ENCODE results near the gene LCMT1. TPM values are rescaled to one million over a fixed set of nuclear protein-coding genes. Genes with fewer than 3 reads are reported as not detected.

LCMT1 gene
- polyA plus RNA-seq, 4 donors = 27.0 to 105 (median 31.9) TPM

DNA sequence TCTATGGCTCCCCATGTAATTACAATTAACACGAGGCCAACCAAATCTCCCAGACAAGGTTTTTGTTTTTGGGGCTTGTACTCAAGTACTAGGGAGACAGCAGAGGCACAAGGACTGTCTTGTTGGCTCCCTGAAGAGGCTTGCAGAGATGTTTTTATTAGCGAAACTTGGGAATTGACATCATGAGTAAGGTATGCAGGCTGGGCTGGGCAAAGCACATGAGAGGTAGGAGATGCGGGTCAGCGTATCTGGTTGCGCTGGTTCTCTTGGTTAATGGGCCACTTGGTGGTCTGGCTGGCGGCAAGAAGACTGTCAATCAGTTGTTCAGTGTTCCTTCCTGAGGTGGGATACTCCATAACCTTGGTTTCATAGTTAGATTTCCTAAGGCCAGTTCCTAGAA lies 28.9 kb downstream of the LCMT1 start:
- DNase-seq (no peak), FAIRE-seq (no peak)
- Histone ChIP-seq H3K4me3 (ENCODE audit: low read depth in 1 of 3, low read length in 3 of 3) (no peak overlapping the region), H3K27me3 (ENCODE audit: control insufficient read depth in 3 of 3, insufficient read depth in 3 of 3, low read length in 3 of 3) (no peaks in the 10 kb centered on the region), H3K9me3 (ENCODE audit: control insufficient read depth in 2 of 2, insufficient read depth in 1 of 2, low read depth in 1 of 2, low read length in 1 of 2) (no peaks in the 10 kb centered on the region), H3K36me3 (ENCODE audit: control insufficient read depth in 3 of 3, insufficient read depth in 2 of 3, low read depth in 1 of 3, low read length in 3 of 3) (peaks cover 0 to 57% (median 12%) of the 10 kb centered on the region in 3 donors), H3K27ac (ENCODE audit: low read depth in 1 of 3, low read length in 2 of 3) (no peak overlapping the region), H3K4me1 (ENCODE audit: control insufficient read depth in 3 of 3, insufficient read depth in 2 of 3, low read depth in 1 of 3, low read length in 2 of 3) (no peaks in the 10 kb centered on the region)
- WGBS, 3 donors = 82 to 94% (median 93%) methylated on average over 6 of the region's 6 CpGs

DNA sequence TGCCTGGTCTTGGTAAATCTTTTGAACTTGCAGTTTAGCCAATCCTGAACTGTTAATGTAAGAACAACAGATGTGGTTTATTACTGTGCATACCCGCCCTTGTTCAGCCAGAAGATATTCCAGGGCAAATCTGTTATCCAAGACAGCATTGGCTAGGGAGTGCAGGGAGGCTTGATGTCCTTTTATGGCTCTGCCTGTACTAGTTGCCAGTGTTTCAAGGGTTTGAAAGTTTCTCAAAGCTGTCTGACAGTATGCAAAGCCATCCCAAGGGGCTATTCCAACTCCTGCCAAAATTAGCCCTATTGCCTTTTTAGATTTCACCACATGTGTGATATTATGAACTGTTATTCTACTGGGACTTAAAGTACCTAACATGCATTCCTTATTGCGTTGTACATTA lies 30.1 kb downstream of the LCMT1 start:
- Histone ChIP-seq H3K27me3 (ENCODE audit: control insufficient read depth in 3 of 3, insufficient read depth in 3 of 3, low read length in 3 of 3) (no peaks in the 10 kb centered on the region), H3K36me3 (ENCODE audit: control insufficient read depth in 3 of 3, insufficient read depth in 2 of 3, low read depth in 1 of 3, low read length in 3 of 3) (peaks cover 0 to 51% (median 12%) of the 10 kb centered on the region in 3 donors), H3K9me3 (ENCODE audit: control insufficient read depth in 2 of 2, insufficient read depth in 1 of 2, low read depth in 1 of 2, low read length in 1 of 2) (no peaks in the 10 kb centered on the region), H3K27ac (ENCODE audit: low read depth in 1 of 3, low read length in 2 of 3) (no peak overlapping the region), H3K4me3 (ENCODE audit: low read depth in 1 of 3, low read length in 3 of 3) (no peak overlapping the region), H3K4me1 (ENCODE audit: control insufficient read depth in 3 of 3, insufficient read depth in 2 of 3, low read depth in 1 of 3, low read length in 2 of 3) (no peaks in the 10 kb centered on the region)
- DNase-seq = no peak
- FAIRE-seq = no peak
- WGBS, 3 donors = 76 to 89% (median 87%) methylated on average over 2 of the region's 2 CpGs

DNA sequence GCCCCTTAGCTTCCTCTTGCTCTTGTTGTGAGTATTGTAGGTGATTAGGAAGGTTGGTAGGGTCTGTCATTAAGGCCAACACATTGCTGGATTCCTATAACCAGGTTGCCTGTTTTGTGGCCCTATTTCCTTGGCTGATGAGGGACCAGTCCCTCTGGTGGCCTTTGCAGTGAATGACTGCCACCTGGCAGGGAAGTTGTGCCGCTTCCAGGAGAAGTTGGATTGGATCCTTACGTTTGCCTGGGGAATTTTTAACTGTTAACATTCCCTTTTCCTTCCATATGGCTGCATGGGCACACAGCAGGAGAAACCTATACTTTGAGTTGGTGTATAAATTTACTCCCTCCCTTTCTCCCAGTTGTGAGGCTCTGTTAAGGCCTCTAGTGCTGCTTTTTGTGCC lies 32.4 kb downstream of the LCMT1 start:
- Histone ChIP-seq H3K27me3 (ENCODE audit: control insufficient read depth in 3 of 3, insufficient read depth in 3 of 3, low read length in 3 of 3) (no peaks in the 10 kb centered on the region), H3K36me3 (ENCODE audit: control insufficient read depth in 3 of 3, insufficient read depth in 2 of 3, low read depth in 1 of 3, low read length in 3 of 3) (peaks cover 0 to 36% (median 12%) of the 10 kb centered on the region in 3 donors), H3K27ac (ENCODE audit: low read depth in 1 of 3, low read length in 2 of 3) (no peak overlapping the region), H3K4me3 (ENCODE audit: low read depth in 1 of 3, low read length in 3 of 3) (no peak overlapping the region), H3K4me1 (ENCODE audit: control insufficient read depth in 3 of 3, insufficient read depth in 2 of 3, low read depth in 1 of 3, low read length in 2 of 3) (no peaks in the 10 kb centered on the region), H3K9me3 (ENCODE audit: control insufficient read depth in 2 of 2, insufficient read depth in 1 of 2, low read depth in 1 of 2, low read length in 1 of 2) (no peaks in the 10 kb centered on the region)
- DNase-seq (peak; percentile 21 to 27), FAIRE-seq (no peak)
- WGBS, 3 donors = 33 to 50% (median 34%) methylated on average over 2 of the region's 2 CpGs

DNA sequence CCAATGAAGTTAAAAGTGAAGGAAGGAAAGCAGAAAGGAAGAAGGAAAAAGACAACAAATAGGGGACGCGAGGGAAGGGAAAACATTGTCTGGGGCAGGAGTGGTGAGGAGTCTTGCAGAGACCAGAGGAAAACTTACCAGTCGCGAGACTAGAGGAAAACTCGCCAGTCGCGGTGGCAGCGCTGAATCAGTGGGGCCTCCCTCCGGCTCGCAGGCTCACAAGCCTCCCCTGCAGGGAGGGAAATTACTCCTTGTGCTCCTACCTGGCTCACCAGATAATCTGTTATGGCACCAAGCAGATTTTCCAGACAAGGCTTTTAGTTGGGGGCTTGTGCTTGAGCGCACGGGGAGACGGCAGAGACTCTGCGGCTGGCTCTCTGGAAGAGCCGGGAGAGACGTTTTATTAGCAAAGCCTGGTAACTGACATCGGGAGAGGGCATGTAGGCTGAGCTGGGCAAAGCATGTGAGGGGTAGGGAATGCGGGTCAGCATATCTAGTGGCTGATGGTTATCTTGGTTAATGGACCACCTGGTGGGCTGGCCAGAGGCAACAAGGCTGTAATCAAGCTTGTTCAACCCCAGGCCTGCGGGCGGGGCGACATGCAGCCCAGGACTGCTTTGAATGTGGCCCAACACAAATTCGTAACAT lies 37.1 kb downstream of the LCMT1 start:
- H3K27ac ChIP-seq (ENCODE audit: low read depth in 1 of 3, low read length in 2 of 3) = no peak overlapping the region
- no peak for DNase-seq
- H3K4me1 ChIP-seq (ENCODE audit: control insufficient read depth in 3 of 3, insufficient read depth in 2 of 3, low read depth in 1 of 3, low read length in 2 of 3) = no peaks in the 10 kb centered on the region
- H3K9me3 ChIP-seq (ENCODE audit: control insufficient read depth in 2 of 2, insufficient read depth in 1 of 2, low read depth in 1 of 2, low read length in 1 of 2) = no peaks in the 10 kb centered on the region
- peaks cover 5 to 12% (median 10%) of the 10 kb centered on the region in 3 donors for H3K36me3 ChIP-seq (ENCODE audit: control insufficient read depth in 3 of 3, insufficient read depth in 2 of 3, low read depth in 1 of 3, low read length in 3 of 3)
- WGBS, 3 donors = 89 to 94% (median 93%) methylated on average over 22 of the region's 22 CpGs
- H3K4me3 ChIP-seq (ENCODE audit: low read depth in 1 of 3, low read length in 3 of 3) = no peak overlapping the region
- H3K27me3 ChIP-seq (ENCODE audit: control insufficient read depth in 3 of 3, insufficient read depth in 3 of 3, low read length in 3 of 3) = no peaks in the 10 kb centered on the region
- no peak for FAIRE-seq

DNA sequence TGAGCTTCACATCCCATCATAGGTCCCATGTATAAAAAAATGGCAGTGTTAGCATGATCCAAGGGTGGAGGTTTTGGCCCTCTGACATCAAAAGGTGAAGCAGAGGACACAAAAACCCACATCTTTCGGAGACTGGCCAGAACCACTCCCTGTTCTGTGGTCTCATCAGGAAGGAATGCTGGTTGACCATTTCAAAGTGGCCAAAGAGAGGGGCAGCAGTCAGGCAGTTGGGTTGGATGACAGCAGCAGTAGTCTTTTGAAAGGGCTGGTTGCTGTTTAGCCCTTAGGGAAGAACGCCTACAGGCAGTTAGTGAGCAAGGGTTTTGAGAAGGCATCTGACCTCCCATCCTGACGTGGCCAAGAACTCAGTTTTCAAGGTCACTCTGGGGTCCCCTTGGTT lies 40.5 kb downstream of the LCMT1 start:
- Histone ChIP-seq H3K27ac (ENCODE audit: low read depth in 1 of 3, low read length in 2 of 3) (no peak overlapping the region), H3K27me3 (ENCODE audit: control insufficient read depth in 3 of 3, insufficient read depth in 3 of 3, low read length in 3 of 3) (no peaks in the 10 kb centered on the region), H3K9me3 (ENCODE audit: control insufficient read depth in 2 of 2, insufficient read depth in 1 of 2, low read depth in 1 of 2, low read length in 1 of 2) (no peaks in the 10 kb centered on the region), H3K4me1 (ENCODE audit: control insufficient read depth in 3 of 3, insufficient read depth in 2 of 3, low read depth in 1 of 3, low read length in 2 of 3) (no peaks in the 10 kb centered on the region), H3K36me3 (ENCODE audit: control insufficient read depth in 3 of 3, insufficient read depth in 2 of 3, low read depth in 1 of 3, low read length in 3 of 3) (peaks cover 5 to 18% (median 10%) of the 10 kb centered on the region in 3 donors), H3K4me3 (ENCODE audit: low read depth in 1 of 3, low read length in 3 of 3) (no peak overlapping the region)
- WGBS, 3 donors = 93 to 100% (median 94%) methylated on average over 3 of the region's 3 CpGs
- DNase-seq (no peak), FAIRE-seq (no peak)

DNA sequence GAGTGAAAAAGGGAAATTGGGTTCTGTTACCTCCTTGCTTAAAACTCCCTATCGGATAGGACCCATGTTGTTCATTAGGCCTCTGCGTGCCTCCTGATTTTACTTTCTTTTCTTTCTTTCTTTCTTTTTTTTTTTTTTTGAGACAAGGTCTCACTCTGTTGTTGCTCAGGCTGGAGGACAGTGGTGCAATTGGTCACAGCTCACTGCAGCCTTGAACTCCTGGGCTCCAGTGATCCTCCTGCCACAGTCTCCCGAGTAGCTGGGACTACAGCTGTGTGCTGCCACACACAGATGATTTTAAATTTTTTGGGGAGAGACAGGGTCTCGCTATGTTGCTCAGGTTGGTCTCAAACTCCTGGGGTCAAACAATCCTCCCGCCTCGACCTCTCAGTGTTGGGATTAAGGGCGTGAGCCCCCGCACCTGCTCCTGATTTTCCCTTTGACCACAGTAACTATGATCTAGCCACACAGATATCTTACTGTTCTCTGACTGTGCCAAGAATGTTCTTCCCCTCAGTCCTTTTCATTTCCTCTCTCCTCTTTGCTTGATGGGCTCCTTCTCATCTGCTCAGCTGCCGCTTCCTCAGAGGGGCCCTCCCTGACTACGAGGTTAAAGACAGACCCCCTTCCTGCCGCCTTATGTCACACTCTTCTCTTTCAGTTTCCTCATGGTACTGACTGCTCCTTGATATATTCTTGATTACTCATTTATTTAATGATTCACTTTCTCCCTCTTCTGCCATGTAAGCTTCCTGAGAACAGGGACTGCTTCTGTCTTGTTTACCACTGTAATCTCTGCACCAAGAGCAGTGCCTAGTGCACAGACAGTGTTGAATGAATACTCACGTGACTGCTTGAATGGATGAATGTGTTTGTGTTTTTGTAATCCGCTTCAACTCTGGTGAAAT lies 44.3 kb downstream of the LCMT1 start:
- no peak overlapping the region for H3K27ac ChIP-seq (ENCODE audit: low read depth in 1 of 3, low read length in 2 of 3)
- peaks cover 0 to 29% (median 10%) of the 10 kb centered on the region in 3 donors for H3K36me3 ChIP-seq (ENCODE audit: control insufficient read depth in 3 of 3, insufficient read depth in 2 of 3, low read depth in 1 of 3, low read length in 3 of 3)
- DNase-seq (no peak), FAIRE-seq (no peak)
- no peaks in the 10 kb centered on the region for H3K4me1 ChIP-seq (ENCODE audit: control insufficient read depth in 3 of 3, insufficient read depth in 2 of 3, low read depth in 1 of 3, low read length in 2 of 3)
- H3K27me3 ChIP-seq (ENCODE audit: control insufficient read depth in 3 of 3, insufficient read depth in 3 of 3, low read length in 3 of 3) = no peaks in the 10 kb centered on the region
- H3K9me3 ChIP-seq (ENCODE audit: control insufficient read depth in 2 of 2, insufficient read depth in 1 of 2, low read depth in 1 of 2, low read length in 1 of 2) = no peaks in the 10 kb centered on the region
- whole genome bisulfite sequencing, 3 donors = 89 to 92% (median 92%) methylated on average over 13 of the region's 13 CpGs
- H3K4me3 ChIP-seq (ENCODE audit: low read depth in 1 of 3, low read length in 3 of 3) = no peak overlapping the region

DNA sequence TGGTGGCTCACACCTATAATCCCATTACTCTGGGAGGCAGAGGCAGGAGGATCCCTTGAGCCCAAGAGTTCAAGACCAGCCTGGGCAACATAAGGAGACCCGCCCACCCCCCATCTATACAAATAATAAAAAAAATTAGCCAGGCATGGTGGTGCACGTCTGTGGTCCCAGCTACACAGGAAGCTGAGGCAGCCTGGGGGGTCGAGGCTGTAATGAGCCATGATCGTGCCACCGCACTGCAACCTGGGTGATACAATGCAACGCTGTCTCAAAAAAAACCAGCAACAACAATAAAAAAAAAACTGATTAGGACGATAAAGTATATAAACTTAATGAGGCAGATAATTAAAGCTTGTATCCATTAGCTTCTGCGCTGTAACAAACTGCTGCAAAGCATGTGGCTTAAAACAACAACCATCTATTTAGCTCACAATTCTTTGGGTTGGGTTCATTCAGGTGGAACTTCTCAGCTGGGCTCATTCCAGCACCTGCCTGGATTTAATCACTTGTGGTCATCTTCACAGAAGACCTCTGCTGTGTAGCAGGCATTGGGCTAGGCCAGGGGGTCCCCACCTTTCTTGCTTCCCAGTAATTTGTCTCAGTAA lies 45.8 kb downstream of the LCMT1 start:
- Histone ChIP-seq H3K36me3 (ENCODE audit: control insufficient read depth in 3 of 3, insufficient read depth in 2 of 3, low read depth in 1 of 3, low read length in 3 of 3) (peaks cover 2 to 31% (median 10%) of the 10 kb centered on the region in 3 donors), H3K4me1 (ENCODE audit: control insufficient read depth in 3 of 3, insufficient read depth in 2 of 3, low read depth in 1 of 3, low read length in 2 of 3) (no peaks in the 10 kb centered on the region), H3K27me3 (ENCODE audit: control insufficient read depth in 3 of 3, insufficient read depth in 3 of 3, low read length in 3 of 3) (no peaks in the 10 kb centered on the region), H3K4me3 (ENCODE audit: low read depth in 1 of 3, low read length in 3 of 3) (no peak overlapping the region), H3K9me3 (ENCODE audit: control insufficient read depth in 2 of 2, insufficient read depth in 1 of 2, low read depth in 1 of 2, low read length in 1 of 2) (no peaks in the 10 kb centered on the region), H3K27ac (ENCODE audit: low read depth in 1 of 3, low read length in 2 of 3) (no peak overlapping the region)
- FAIRE-seq (no peak), DNase-seq (no peak)
- WGBS, 3 donors = 89 to 92% (median 90%) methylated on average over 8 of the region's 8 CpGs

DNA sequence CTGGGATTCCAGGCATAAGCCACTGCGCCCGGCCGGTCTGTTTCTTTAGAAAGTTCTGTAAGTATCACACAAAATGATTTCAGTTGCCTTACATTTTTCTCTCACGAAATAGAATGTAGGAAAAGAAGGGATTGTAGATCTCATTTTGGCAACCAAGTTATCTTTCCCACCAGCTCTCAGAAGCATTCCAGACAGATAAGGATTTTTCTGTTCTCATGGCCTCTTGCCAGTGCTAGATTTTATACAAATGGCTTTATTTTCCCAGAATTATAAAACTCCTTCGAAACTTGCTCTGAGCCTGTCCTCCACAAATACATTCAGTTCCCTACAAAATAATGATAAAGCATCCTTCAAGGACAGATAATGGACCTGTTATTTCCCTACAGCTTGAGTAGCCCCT lies 46.9 kb downstream of the LCMT1 start:
- no peaks in the 10 kb centered on the region for H3K4me1 ChIP-seq (ENCODE audit: control insufficient read depth in 3 of 3, insufficient read depth in 2 of 3, low read depth in 1 of 3, low read length in 2 of 3)
- no peaks in the 10 kb centered on the region for H3K9me3 ChIP-seq (ENCODE audit: control insufficient read depth in 2 of 2, insufficient read depth in 1 of 2, low read depth in 1 of 2, low read length in 1 of 2)
- H3K36me3 ChIP-seq (ENCODE audit: control insufficient read depth in 3 of 3, insufficient read depth in 2 of 3, low read depth in 1 of 3, low read length in 3 of 3) = peaks cover 5 to 37% (median 5%) of the 10 kb centered on the region in 3 donors
- H3K27ac ChIP-seq (ENCODE audit: low read depth in 1 of 3, low read length in 2 of 3) = no peak overlapping the region
- DNase-seq (no peak), FAIRE-seq (no peak)
- H3K4me3 ChIP-seq (ENCODE audit: low read depth in 1 of 3, low read length in 3 of 3) = no peak overlapping the region
- H3K27me3 ChIP-seq (ENCODE audit: control insufficient read depth in 3 of 3, insufficient read depth in 3 of 3, low read length in 3 of 3) = no peaks in the 10 kb centered on the region
- WGBS, 3 donors = 82 to 98% (median 94%) methylated on average over 5 of the region's 5 CpGs
